HS-27A (cell line): ENCODE results near the gene FDX1.
"Not testable (repeated sequence)": the region's sequence is repeated elsewhere in the genome, so short reads cannot be mapped to it uniquely, and the experiment has no call there.

Source experiments
- DNase-seq: peaks from one replicate; pipeline ENCODE4 v3.0.0-alpha.2; 2012; ENCODE audit warnings: low read depth, missing footprints

Gene FDX1

GRCh38 chr11:110429731-110430266 is at the start of gene FDX1:
Gene FDX1 (plus strand): TSS chr11:110429948. CDS start chr11:110430121, 173 bp downstream.
- no peak for DNase-seq

DNA sequence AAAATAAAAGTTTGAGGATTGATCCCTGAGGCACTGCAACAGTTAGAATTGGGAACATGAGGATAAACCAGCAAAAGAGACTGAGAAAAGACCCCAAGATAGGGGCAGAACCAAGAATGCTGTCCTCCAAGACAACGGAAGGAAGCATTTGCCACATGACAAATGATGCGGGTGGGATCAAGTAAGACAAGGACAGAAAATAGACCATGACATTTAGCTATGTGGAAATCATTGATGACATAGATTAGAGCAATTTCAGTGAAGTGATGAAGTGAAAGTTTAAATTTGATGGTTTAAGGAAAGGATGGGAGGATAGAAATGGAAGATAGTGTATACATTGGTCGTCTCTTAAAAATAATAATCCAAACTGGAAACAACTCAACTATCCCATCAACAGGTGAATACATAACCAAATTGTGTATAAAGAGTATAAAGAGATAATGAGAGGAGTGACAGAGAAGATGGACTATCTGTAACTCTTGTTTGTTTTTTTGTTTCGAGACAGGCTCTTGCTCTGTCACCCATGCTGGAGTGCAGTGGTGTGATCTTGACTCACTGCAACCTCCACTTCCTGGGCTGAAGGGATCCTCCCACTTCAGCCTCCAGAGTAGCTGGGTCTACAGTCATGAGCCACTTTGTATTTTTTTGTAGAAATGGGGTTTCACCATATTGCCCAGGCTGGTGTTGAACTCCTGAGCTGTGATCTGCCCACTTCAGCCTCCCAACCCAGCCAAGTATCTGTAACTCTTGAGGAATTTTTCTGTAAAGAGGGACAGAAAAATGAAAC is 48.7 kb upstream of the FDX1 start:
- DNase-seq, result no peak

DNA sequence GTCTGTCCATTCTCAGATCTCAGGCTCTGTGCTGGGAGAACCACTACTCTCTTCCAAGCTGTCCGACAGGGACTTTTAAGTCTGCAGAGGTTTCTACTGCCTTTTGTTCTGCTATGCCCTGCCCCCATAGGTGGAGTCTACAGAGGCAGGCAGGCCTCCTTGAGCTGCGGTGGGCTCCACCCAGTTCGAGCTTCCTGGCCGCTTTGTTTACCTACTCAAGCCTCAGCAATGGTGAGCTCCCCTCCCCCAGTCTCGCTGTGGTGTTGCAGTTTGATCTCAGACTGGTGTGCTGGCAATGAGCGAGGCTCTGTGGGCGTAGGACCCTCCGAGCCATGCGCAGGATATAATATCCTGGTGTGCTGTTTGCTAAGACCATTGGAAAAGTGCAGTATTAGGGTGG is 41.5 kb upstream of the FDX1 start:
- not testable (repeated sequence) for DNase-seq

DNA sequence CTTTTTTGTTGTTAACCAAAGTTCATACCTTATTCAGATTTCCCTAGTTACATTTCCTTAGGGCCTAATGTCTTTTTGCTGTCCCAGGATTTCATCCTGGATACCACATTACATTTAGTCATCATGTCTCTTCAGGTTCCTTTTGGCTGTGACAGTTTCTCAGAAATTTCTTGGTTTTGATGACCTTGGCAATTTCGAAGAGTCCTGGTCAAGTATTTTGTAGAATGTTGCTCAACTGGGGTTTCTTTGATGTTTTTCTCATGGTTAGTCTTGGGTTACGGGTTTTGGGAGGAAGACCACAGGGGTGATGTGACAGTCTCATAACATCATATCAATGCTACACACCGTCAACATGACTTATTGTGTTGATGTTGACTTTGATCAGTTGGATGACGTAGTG is 39.8 kb upstream of the FDX1 start:
- no peak for DNase-seq

GRCh38 chr11:110392056-110392455 is 37.7 kb upstream of the FDX1 start:
- no peak for DNase-seq

- not testable (repeated sequence) for DNase-seq
These were observed 32.0 kb upstream of the FDX1 start for GRCh38 chr11:110397668-110398286.

GRCh38 chr11:110403585-110403984 is 26.2 kb upstream of the FDX1 start:
- not testable (repeated sequence) for DNase-seq

- DNase-seq, result not testable (repeated sequence)
These were observed 24.1 kb upstream of the FDX1 start for GRCh38 chr11:110405636-110406035.

GRCh38 chr11:110407315-110407714 is 22.4 kb upstream of the FDX1 start:
- no peak for DNase-seq

GRCh38 chr11:110409174-110409573 is 20.6 kb upstream of the FDX1 start:
- no peak for DNase-seq

DNA sequence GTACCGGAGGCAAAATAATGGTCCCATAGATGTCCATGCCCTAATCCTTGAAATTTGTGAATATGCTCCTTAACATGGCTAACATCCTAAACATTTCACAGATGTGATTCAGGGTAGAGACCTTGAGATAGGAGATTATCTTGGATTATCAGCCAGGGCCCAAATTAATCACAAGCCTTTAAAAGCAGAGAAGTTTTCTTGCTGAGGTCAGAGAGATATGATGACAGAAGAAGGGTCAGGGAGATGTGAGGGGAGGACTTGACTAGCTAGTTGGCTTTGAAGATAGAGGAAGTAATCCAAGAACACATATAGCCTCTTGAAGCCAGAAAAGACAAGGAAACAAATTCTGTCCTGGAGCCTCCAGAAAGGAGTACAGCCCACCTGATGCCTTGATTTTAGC is 19.1 kb upstream of the FDX1 start:
- no peak for DNase-seq

DNA sequence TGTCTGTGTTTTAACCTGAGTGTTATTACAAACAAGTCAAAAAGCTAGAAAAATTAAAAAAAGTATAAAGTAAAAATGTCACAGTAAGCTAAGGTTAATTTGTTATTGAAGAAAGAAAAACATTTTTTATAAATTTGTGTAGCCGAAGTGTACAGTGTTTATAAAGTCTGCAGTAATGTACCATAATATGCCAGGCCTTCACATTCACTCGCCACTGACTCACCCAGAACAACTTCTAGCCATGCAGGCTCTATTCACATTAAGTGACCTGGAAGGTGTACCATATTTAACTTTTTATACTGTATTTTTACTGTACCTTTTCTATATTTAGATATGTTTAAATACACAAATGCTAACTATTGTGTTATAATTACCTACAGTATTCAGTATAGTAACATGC is 14.7 kb upstream of the FDX1 start:
- no peak for DNase-seq

DNA sequence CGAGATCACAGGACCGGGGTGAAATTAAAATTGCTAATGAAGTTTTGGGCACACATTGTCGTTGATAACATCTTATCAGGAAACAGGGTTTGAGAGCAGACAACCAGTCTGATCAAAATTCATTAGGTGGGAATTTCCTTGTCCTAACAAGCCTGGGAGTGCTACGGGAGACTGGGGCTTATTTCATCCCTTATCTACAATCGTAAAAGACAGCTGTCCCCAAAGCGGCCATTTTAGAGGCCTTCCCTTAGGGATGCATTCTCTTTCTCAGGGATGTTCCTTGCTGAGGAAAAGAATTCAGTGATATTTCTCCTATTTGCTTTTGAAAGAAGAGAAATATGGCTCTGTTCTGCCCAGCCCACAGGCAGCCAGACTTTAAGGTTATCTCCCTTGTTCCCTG is 8.1 kb upstream of the FDX1 start:
- DNase-seq, result not testable (repeated sequence)

DNA sequence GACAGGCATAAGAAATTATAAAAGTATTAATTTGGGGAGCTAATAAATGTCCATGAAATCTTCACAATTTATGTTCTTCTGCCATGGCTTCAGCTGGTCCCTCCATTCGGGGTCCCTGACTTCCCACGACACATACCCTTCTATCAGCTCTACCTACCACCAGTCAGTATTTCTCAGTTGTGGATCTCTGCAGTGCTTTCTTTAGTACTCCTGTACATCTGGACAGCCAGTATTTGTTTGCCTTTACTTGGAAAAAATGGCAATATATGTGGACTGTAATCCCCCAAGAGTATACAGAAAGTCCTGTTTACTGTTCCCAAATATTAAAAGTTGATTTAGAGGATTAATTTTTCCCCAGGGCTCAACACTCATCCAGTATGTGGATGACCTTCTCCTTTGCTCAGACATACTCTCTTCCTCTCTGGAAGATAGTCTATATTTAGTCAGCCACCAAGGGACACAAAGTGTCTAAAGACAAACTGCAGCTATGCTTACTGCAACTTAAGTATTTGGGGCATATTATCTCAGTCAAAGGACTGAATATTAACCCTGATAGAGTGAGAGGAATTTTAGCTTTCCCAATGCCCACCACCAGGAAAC is 7.3 kb upstream of the FDX1 start:
- DNase-seq, result no peak

DNA sequence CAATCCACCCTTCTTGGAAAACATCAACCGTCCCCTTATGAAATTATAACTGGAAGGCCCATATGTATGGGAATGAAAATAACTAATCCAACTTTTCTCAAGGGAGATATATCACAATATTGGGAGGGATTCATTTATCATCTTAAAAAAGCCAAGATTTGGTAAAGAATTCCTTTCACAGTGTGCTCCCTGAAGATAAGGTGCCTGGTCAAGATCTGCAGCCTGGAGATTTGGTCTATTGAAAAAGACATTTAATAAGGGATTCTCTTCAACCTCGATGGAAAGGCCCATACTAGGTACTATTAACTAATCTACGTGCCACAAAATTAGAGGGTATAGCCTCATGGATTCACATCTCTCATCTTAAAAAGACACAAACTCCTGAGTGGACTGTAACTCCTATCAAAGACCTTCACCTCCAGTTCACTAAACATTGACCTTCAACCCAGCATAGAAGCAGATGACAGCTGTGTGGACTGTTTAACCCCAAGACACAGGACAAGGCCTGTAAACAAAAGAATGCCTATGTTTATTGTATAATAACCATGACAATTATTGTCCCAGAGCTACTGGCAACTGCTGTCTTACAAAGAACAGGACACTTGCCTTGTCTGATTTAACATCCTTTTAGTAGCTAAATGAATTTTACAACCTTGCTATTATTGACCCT is 4.8 kb upstream of the FDX1 start:
- DNase-seq, result no peak

DNA sequence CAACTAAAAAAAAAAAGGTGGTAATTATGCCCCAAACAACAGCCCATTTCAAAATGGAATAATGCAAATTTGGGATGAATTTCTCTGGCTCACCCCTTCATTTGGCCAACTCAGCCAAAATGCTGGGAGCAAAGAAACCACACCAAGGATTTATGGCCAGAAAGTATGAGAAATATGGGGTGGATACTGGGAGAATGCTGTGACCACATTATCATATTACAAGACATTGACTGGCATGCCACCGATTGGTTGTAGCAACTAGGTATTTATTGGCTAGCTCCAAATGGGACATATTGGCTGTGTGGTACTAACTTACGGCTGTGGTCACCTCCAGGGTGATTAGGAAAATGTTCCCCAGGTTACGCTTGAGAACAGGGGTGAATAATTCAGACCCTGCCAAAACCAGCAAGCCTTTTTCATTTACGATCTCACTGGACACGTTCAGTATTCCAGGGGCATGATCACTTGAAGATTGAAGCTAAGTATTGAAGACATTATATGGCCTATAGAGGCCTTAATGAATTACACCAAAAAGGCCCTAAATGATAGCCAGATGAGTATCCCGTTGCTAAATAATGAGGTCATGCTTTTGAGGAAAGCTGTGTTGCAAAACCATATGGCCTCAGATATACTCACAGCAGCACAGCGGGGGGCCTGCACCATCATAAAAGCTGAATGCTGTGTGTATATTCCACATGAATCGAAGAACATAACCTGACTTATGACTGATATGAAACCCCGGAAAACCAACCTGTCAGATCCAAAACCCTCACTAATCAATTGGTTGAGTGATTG is 3.8 kb upstream of the FDX1 start:
- DNase-seq, result peak; percentile 50

GRCh38 chr11:110428040-110428439 is 1.7 kb upstream of the FDX1 start:
- no peak for DNase-seq

- no peak for DNase-seq
These were observed 605 bp upstream of the FDX1 start for GRCh38 chr11:110428956-110429730.

DNA sequence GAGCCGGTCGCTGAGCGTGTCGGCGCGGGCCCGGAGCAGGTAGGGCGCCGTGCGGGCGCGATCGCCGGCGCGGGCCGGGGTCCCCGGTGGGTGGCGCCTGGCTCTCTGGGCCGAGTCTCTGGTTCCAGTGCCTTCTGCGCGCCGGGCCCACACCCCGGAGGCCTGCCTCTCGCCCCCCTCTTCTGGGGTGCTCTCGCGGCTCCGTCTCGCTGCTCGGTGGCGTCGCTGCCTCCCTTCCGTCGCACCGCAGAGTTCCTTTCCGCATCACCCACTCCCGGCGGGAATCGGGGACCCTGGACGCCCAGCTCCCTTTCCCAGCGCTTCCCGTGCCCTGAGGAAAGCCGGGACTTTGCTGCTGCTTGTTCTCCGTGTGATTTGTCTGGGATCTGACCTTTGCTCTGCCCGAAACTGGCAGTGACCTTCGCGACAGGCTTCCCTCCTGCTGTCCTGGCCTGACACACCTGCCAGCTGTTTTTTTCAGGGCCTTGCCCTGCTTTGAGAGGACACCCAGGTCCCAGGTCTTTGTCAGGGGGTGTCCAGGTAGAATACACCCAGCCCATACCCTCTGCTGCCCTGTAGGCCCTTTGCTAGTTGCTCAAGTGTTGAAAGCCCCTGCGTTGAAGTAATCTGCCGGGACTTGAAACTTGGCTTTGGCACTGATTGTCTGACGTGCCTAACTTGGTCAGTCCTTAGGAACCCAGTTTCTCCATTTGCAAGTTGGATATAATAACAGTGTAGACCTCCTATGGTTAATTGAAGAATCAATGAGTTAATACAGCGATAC is 711 bp downstream of the FDX1 start:
- DNase-seq, result no peak

DNA sequence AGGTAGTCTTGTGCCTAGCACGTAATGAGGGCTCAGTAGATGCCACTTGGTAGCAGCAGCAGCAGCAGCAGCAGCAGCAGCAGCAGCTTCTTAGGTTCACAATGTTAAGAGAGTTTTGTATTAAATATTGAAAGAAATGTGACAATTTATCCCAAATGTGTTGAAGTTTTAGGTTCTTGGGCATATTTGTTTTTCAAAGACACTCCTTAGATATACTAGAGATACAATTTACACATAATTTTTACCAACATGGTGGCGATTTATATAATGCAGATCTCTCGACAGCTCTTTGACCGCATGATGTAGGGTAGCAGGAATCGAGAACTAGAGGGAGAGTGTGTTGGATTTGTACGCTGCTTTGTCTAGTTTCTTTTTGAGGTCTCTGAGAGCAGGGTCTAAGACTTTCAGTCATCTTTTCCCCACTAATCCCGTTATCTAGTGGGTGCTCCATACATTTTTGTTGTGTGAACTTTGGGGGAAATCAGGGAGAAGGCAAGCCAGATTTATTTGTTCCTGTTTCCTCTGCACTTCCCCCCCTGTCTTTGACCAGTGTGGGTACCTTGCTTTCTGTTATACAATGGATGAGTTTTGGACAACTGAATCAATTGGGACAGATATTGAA is 1.4 kb downstream of the FDX1 start:
- DNase-seq, result no peak
